Measurements from ENCODE around the gene MANEA.

- no peak for TF ChIP-seq SALL2 (CRISPR knock-in tag; IDR thresholded peaks at IDR 0.05)
- no peak for TF ChIP-seq TAF1 (CRISPR knock-in tag; IDR thresholded peaks at IDR 0.05)
- no peak for TF ChIP-seq ZBTB33 (CRISPR knock-in tag; IDR thresholded peaks at IDR 0.05)
- no peak for TF ChIP-seq ZBTB49 (CRISPR knock-in tag; IDR thresholded peaks at IDR 0.05; ENCODE audit: borderline replicate concordance)
- no peak for TF ChIP-seq ZNF563 (CRISPR knock-in tag; IDR thresholded peaks at IDR 0.05)
- no peak for TF ChIP-seq IRF1 (CRISPR knock-in tag; IDR thresholded peaks at IDR 0.05; ENCODE audit: low read depth)
- TF ChIP-seq YY1 (IDR thresholded peaks at IDR 0.05; ENCODE audit: insufficient read depth, insufficient replicate concordance, low read depth, low read length), result no peak
These were observed 5.2 kb upstream of the MANEA start for GRCh38 chr6:95572098-95572497.

Data from HepG2 (cell line).